HG03039 (cell line): Measurements from ENCODE around the gene TFB1M.
A peak's percentile ranks its signal among the peaks of the same experiment; 100 is the strongest.
"Not testable (repeated sequence)": the region's sequence is repeated elsewhere in the genome, so short reads cannot be mapped to it uniquely, and the experiment has no call there.

ENCODE experiments used
- ATAC-seq: cut with Tn5 transposase; IDR thresholded peaks from one replicate; pipeline ENCODE4 v1.9.1; 2021; ENCODE audit warnings: mild to moderate bottlenecking, moderate library complexity; ENCODE audit not compliant: unreplicated experiment

Gene TFB1M

DNA sequence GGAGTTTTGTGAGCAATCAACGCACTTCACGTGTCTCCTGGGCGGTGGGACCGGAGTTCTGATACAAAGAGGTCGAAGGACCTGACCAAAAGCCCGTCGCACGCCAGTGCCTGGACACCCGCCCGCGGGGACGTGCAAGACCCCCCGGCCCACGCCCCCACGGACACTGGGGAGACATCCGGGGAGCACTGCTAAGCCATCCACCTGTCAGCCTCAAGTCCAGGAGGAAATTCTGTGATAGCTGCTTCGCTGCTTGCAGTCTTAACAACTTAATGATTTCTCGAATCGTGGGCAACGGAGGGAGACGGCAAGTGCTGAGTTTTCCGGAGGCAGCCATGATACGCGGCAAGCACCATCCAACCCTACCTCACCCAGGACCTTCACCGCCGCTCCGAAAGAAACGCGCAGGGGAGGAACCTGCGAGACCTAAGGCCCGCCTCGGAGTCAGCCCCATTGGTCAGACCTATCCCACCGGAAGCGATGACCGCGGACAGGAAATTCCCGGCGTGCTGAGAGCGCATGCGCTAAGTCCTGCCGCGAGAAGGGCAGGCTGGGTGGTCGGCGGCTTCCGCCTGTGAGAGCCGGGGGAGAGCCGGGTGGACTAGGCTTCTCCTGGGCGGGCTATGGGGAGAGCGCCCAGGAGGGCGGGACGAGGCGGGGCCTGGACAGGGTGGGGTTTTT, at the start of gene TFB1M:
TSS of gene TFB1M (minus strand) at position 393 of the 681 bp plus-strand sequence. CDS start at position 337, 56 bp downstream.
- ATAC-seq: peak; percentile 97

DNA sequence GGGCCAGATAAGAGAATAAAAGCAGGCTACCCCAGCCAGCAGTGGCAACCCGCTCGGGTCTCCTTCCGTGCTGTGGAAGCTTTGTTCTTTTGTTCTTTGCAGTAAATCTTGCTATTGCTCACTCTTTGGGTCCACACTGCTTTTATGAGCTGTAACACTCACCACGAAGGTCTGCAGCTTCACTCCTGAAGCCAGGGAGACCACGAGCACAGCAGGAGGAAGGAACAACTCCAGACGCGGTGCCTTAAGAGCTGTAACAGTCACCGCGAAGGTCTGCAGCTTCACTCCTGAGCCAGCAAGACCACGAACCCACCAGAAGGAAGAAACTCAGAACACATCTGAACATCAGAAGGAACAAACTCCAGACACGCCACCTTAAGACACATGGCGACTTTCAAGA, 49.7 kb upstream of the TFB1M start:
- ATAC-seq: not testable (repeated sequence)

DNA sequence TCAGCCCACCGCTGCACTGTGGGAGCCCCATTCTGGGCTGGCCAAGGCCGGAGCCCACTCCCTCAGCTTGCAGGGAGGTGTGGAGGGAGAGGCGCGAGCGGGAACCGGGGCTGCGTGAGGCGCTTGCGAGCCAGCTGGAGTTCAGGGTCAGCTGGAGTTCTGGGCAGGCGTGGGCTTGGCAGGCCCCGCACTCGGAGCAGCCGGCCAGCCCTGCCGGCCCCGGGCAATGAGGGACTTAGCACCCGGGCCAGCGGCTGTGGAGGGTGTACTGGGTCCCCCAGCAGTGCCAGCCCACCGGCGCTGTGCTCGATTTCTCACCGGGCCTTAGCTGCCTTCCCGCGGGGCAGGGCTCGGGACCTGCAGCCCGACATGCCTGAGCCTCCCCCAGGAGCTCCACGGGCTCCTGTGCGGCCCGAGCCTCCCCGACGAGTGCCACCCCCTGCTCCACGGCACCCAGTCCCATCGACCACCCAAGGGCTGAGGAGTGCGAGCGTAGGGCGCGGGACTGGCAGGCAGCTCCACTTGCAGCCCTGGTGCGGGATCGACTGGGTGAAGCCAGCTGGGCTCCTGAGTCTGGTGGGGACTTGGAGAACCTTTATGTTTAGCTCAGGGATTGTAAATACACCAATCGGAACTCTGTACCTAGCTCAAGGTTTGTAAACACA, 48.8 kb upstream of the TFB1M start:
- ATAC-seq: not testable (repeated sequence)

DNA sequence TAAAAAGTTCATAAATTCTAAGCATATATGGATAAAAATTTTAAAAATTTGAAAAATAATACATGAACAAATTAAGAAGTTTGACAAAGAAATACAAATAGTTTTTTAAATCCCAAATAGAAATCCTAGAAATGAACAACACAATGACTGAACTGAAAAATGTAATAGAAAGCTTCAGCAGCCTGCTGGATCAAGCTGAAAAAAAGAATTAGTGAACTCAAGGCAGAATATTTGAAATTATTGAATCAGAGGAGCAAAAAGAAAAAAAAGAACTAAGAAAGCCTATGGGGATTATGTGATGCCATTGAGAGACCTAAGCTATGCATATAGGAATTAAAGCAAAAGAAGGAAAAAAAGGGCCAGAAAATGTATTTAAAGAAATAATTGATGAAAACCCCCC, 39.9 kb upstream of the TFB1M start:
- no peak for ATAC-seq

DNA sequence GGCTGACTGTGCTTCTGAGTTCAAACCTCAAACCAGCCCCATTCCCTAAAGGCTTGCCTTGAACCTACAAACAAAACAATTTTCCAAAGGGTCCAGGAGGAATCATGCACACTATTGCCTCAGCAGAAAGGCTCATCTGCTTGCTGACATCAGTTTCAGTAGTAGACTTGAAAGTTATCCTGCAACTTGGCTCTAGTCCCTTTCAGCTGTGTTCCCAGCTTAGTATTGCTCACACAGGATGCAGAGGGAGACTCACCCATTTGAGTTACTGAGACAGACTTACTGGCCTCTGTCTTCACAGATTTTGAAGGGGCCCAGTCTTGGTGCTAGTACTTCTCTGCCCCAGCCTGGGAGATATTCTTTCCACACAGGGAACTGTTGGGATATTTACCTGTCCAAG, 38.5 kb upstream of the TFB1M start:
- ATAC-seq: no peak

GRCh38 chr6:155352130-155352420, 37.8 kb upstream of the TFB1M start:
- no peak for ATAC-seq

DNA sequence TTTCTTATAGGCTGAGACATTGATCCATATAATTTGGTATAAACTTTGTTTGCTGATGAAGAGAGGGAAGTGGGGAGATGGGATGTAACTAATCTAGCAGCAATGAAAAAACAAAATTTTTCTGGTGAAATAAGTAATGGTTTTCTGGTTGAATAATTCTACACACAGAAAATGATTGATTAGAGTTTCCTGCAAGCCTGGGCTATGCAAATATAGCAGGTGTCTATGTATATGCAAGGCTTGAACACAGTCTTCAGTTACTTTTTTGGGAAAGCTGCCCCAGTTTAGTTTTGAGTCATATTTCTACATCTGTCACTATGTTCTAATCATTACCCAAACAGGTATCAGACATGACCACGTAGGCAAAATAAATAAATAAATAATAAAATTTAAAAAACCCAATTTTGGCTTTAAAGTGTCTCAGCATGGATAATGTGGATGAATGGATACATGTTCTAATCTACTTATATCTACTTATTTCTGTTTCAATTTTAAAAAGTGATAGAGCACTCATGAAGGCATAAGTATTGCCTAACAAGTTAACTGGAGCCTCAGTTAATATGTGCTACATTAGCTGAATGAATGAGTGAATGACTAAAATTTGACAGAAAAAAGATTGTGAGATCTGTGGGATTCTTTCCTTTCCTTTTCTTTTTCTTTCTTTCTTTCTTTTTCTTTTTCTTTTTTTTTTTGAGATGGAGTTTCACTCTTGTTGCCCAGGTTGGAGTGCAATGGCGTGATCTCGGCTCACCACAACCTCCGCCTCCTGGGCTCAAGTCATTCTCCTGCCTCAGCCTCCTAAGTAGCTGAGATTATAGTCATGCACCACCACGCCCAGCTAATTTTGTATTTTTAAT, 37.2 kb upstream of the TFB1M start:
- ATAC-seq: peak; percentile 95

DNA sequence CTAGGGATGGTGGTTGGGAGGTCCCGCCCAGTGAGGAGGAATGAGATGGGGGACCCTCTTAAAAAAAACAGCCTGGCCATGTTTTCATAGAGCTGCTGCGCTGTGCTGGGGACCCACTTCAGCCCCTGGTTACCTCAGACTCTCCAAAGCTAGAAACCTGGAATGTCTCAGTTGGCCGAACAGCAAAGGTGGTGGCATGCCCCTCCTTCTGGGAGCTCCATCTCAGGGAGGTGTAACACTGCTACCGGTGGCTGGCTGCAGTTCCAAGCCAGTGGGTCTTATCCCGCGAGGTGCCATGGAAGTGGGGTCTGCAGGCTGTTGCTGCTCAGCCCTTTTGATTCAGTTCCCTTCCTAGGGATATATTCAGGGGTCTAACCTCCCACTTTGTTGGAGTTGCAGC, 35.7 kb upstream of the TFB1M start:
- ATAC-seq: no peak

GRCh38 chr6:155349129-155349528, 34.8 kb upstream of the TFB1M start:
- no peak for ATAC-seq

- no peak for ATAC-seq
Measured at GRCh38 chr6:155347800-155348199, 33.5 kb upstream of the TFB1M start.

- ATAC-seq: no peak
Measured at GRCh38 chr6:155346957-155347356, 32.7 kb upstream of the TFB1M start.

DNA sequence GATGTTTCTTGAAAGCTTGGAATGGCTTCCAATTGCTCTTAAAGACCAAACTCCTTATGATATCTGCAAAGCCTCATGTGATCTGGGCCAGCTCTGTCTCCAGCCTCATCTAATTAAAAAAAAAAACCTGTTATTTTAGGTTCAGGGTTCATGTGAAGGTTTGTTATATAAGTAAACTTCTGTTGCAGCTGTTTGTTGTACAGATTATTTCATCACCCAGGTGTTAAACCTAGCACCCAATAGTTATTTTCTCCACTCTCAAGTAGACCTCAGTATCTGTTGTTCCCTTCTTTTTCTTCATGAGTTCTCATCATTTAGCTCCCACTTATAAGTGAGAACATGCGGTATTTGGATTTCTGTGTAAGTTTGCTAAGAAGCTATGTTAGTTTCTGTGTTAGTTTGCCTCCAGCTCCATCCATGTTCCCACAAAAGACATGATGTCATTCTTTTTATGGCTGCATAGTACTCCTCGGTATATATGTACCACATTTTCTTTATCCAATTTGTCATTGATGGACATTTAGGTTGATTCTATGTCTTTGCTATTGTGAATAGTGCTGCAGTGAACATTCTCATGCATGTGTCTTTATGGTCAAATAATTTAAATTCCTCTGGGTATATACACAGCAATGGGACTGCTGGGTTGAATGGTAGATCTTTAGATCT, 30.2 kb upstream of the TFB1M start:
- no peak for ATAC-seq

GRCh38 chr6:155341130-155341828, 27.0 kb upstream of the TFB1M start:
- peak; percentile 56 for ATAC-seq

DNA sequence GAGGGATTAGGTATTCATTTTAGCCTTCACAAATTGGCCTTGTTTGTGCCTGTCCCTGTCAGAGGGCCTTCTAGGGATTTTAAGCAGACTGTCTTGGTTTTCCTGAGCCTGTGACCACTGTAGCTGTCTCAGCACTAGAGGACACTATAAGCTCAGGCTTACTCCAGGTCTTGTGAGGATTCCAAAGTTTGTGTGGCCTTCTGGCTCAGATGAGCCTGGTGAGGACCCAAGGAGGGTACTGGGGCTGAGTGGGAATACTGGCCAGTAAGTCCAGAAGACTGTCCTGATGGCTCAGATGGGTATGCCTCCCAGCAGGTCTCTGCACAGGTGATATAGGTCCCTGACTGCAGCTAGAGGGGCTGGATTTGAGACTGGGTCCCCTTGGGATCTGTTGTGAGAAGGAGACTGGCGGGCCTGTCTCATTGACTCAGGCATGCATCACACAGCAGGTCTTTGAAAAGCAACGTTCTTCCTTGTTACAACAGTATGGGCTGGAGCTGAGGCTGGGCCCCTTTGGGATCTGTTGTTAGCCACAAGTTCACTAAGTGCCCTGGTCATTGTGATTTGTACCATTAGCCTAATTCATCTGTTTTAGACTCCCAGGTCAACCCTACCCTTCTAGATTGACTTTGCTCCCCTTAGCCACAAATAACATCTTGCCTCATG, 26.3 kb upstream of the TFB1M start:
- peak; percentile 17 for ATAC-seq

DNA sequence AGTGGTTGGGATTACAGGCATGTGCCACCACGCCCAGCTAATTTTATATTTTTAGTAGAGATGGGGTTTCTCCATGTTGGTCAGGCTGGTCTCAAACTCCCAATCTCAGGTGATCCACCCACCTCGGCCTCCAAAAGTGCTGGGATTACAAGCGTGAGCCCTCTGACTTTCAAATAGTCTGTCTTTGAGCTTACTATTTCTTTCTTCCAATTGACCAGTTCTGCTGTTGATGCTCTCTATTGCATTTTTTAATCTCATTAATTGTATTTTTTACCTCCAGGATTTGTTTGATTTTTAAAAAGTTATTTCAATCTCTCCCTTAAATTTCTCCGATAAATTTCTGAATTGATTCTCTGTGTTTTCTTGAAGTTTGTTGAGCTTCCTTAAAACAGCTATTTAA, 25.6 kb upstream of the TFB1M start:
- ATAC-seq: not testable (repeated sequence)

- ATAC-seq: not testable (repeated sequence)
Measured at GRCh38 chr6:155338237-155338636, 24.0 kb upstream of the TFB1M start.

- no peak for ATAC-seq
Measured at GRCh38 chr6:155335265-155335664, 21.0 kb upstream of the TFB1M start.

DNA sequence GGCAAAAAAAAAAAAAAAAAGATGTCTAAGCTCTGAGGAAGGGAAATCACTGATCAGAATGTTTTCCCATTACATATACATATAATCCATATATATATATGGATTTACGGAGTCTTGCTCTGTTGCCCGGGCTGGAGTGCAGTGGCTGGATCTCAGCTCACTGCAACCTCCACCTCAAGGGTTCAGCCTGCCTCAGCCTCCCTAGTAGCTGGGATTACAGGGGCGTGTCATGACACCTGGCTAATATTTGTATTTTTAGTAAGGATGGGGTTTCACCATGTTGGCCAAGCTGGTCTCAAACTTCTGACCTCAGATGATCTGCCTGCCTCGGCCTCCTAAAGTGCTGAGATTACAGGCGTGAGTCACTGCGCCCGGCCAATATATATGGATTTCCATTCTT, 19.8 kb upstream of the TFB1M start:
- peak; percentile 19 for ATAC-seq

- ATAC-seq: peak; percentile 77
Measured at GRCh38 chr6:155333414-155333813, 19.1 kb upstream of the TFB1M start.

- no peak for ATAC-seq
Measured at GRCh38 chr6:155330922-155331321, 16.6 kb upstream of the TFB1M start.
